Skeletal muscle cell (primary cell): ENCODE results near the gene DLL4.

Experiments used
- DNase-seq: peaks from one replicate; pipeline ENCODE4 v3.0.0-alpha.2; 2010; ENCODE audit warnings: low read depth
- H3K4me3 ChIP-seq: 2 replicates; pipeline ENCODE4 v1.5.1; 2011; ENCODE audit warnings: low read depth, mild to moderate bottlenecking, control low read depth, low read length, moderate library complexity

DLL4 gene

GRCh38 chr15:40925863-40926658 is 3.1 kb upstream of the DLL4 start:
- peak overlapping the region; percentile 26 for H3K4me3 ChIP-seq
- no peak for DNase-seq

GRCh38 chr15:40926659-40927494 is 2.3 kb upstream of the DLL4 start:
- DNase-seq, result no peak
- H3K4me3 ChIP-seq, result no peak overlapping the region

- DNase-seq, result no peak
- no peak overlapping the region for H3K4me3 ChIP-seq
Observed at GRCh38 chr15:40927495-40927872, 1.7 kb upstream of the DLL4 start.

- no peak for DNase-seq
Observed at GRCh38 chr15:40927873-40928806, 1.0 kb upstream of the DLL4 start.

GRCh38 chr15:40929660-40930429 is 705 bp downstream of the DLL4 start:
- H3K4me3 ChIP-seq, result peak overlapping the region; percentile 43
- DNase-seq, result no peak

More at GRCh38 chr15:40927873-40928806, 1.0 kb upstream of the DLL4 start:
- peak overlapping the region; percentile 43 for H3K4me3 ChIP-seq

- H3K4me3 ChIP-seq, result peak overlapping the region; percentile 43
- no peak for DNase-seq
Observed at GRCh38 chr15:40930430-40931299, 1.5 kb downstream of the DLL4 start.

GRCh38 chr15:40931300-40932142 is 2.4 kb downstream of the DLL4 start:
- no peak for DNase-seq
- no peak overlapping the region for H3K4me3 ChIP-seq

GRCh38 chr15:40932156-40932555 is 3.0 kb downstream of the DLL4 start:
- H3K4me3 ChIP-seq, result no peak overlapping the region
- DNase-seq, result no peak

GRCh38 chr15:40932649-40933516 is 3.7 kb downstream of the DLL4 start:
- DNase-seq, result no peak
- H3K4me3 ChIP-seq, result no peak overlapping the region

- H3K4me3 ChIP-seq, result no peak overlapping the region
- DNase-seq, result no peak
Observed at GRCh38 chr15:40933517-40933902, 4.4 kb downstream of the DLL4 start.

GRCh38 chr15:40934457-40934856 is 5.3 kb downstream of the DLL4 start:
- DNase-seq, result no peak
- no peak overlapping the region for H3K4me3 ChIP-seq

- no peak overlapping the region for H3K4me3 ChIP-seq
- DNase-seq, result no peak
Observed at GRCh38 chr15:40936234-40936708, 7.1 kb downstream of the DLL4 start.

- no peak for DNase-seq
- no peak overlapping the region for H3K4me3 ChIP-seq
Observed at GRCh38 chr15:40936709-40937666, 7.8 kb downstream of the DLL4 start.

GRCh38 chr15:40937762-40938535 is 8.8 kb downstream of the DLL4 start:
- no peak for DNase-seq
- no peak overlapping the region for H3K4me3 ChIP-seq

- no peak overlapping the region for H3K4me3 ChIP-seq
- DNase-seq, result no peak
Observed at GRCh38 chr15:40938536-40938870, 9.4 kb downstream of the DLL4 start.
